ENCODE measurements around the gene MS4A8.
"Not testable (repeated sequence)": the region's sequence is repeated elsewhere in the genome, so short reads cannot be mapped to it uniquely, and the experiment has no call there.

The MS4A8 gene

GRCh38 chr11:60699284-60699691 is at the start of gene MS4A8:
Gene MS4A8, plus strand, starts transcription at chr11:60699612. Its CDS starts 1,249 bp downstream, at chr11:60700861.
- DNase-seq: no peak

- DNase-seq: no peak
Observed at GRCh38 chr11:60657888-60658287, 41.5 kb upstream of the MS4A8 start.

GRCh38 chr11:60658409-60658808 is 41.0 kb upstream of the MS4A8 start:
- DNase-seq: no peak

GRCh38 chr11:60672255-60672654 is 27.2 kb upstream of the MS4A8 start:
- DNase-seq: no peak

GRCh38 chr11:60678231-60678630 is 21.2 kb upstream of the MS4A8 start:
- DNase-seq: not testable (repeated sequence)

GRCh38 chr11:60679879-60680278 is 19.5 kb upstream of the MS4A8 start:
- DNase-seq: no peak

GRCh38 chr11:60680455-60681119 is 18.8 kb upstream of the MS4A8 start:
- DNase-seq: no peak

- DNase-seq: not testable (repeated sequence)
Observed at GRCh38 chr11:60684541-60684848, 14.9 kb upstream of the MS4A8 start.

- no peak for DNase-seq
Observed at GRCh38 chr11:60691661-60692060, 7.8 kb upstream of the MS4A8 start.

- no peak for DNase-seq
Observed at GRCh38 chr11:60699936-60700335, 524 bp downstream of the MS4A8 start.

- DNase-seq: no peak
Observed at GRCh38 chr11:60700689-60701468, 1.5 kb downstream of the MS4A8 start.

GRCh38 chr11:60701469-60701818 is 2.0 kb downstream of the MS4A8 start:
- no peak for DNase-seq

- DNase-seq: no peak
Observed at GRCh38 chr11:60703374-60703773, 4.0 kb downstream of the MS4A8 start.

GRCh38 chr11:60705895-60706294 is 6.5 kb downstream of the MS4A8 start:
- DNase-seq: no peak

GRCh38 chr11:60706931-60707330 is 7.5 kb downstream of the MS4A8 start:
- no peak for DNase-seq

GRCh38 chr11:60710482-60710881 is 11.1 kb downstream of the MS4A8 start:
- no peak for DNase-seq

GRCh38 chr11:60711276-60711675 is 11.9 kb downstream of the MS4A8 start:
- no peak for DNase-seq

GRCh38 chr11:60713423-60713822 is 14.0 kb downstream of the MS4A8 start:
- not testable (repeated sequence) for DNase-seq

- no peak for DNase-seq
Observed at GRCh38 chr11:60717956-60718355, 18.5 kb downstream of the MS4A8 start.

GRCh38 chr11:60718524-60719316 is 19.3 kb downstream of the MS4A8 start:
- DNase-seq: no peak

- no peak for DNase-seq
Observed at GRCh38 chr11:60719391-60719790, 20.0 kb downstream of the MS4A8 start.

GRCh38 chr11:60720460-60720859 is 21.0 kb downstream of the MS4A8 start:
- no peak for DNase-seq

- DNase-seq: no peak
Observed at GRCh38 chr11:60724420-60724819, 25.0 kb downstream of the MS4A8 start, which contains the start of gene MS4A18. Gene MS4A18, plus strand, starts transcription at chr11:60724720.

- DNase-seq: no peak
Observed at GRCh38 chr11:60725592-60725991, 26.2 kb downstream of the MS4A8 start.

Data from activated naive CD4-positive, alpha-beta T cell (primary cell).